Fibroblast of lung (primary cell): ENCODE results near the gene WAPL.

Experiments used
- CTCF ChIP-seq, 2 donors: IDR thresholded peaks in 1 of 2; conservative IDR thresholded peaks in 1 of 2; 1 replicate in 1 of 2; 2 replicates in 1 of 2; pipeline ENCODE4 v1.5.1; 2011 to 2012; ENCODE audit warnings: low read length in 2 of 2, control low read depth in 1 of 2, inconsistent platforms in 1 of 2, low read depth in 1 of 2, mild to moderate bottlenecking in 1 of 2
- EZH2 ChIP-seq: IDR thresholded peaks from 2 replicates; pipeline ENCODE4 v1.5.1; 2012; ENCODE audit warnings: low read length, control low read depth, mild to moderate bottlenecking; ENCODE audit errors: missing control alignments

- TF ChIP-seq CTCF (conservative IDR thresholded peaks at IDR 0.05 in 1 of 2, IDR thresholded peaks at IDR 0.05 in 1 of 2; ENCODE audit: low read depth in 1 of 2, low read length in 2 of 2), result no peak
- no peak for TF ChIP-seq EZH2
These were observed 109.6 kb downstream of the WAPL start for GRCh38 chr10:86411852-86412560.
